Erythroblast (primary cell): Measurements from ENCODE around the gene ST14.

Experiments used
- GATA1 ChIP-seq: IDR thresholded peaks from 2 replicates; pipeline ENCODE4 v1.6.1; 2011; ENCODE audit warnings: low read depth, mild to moderate bottlenecking, control low read depth, low read length, moderate library complexity
- POLR2A ChIP-seq: IDR thresholded peaks from 2 replicates; pipeline ENCODE4 v1.6.1; 2011; ENCODE audit warnings: mild to moderate bottlenecking, low read length

DNA sequence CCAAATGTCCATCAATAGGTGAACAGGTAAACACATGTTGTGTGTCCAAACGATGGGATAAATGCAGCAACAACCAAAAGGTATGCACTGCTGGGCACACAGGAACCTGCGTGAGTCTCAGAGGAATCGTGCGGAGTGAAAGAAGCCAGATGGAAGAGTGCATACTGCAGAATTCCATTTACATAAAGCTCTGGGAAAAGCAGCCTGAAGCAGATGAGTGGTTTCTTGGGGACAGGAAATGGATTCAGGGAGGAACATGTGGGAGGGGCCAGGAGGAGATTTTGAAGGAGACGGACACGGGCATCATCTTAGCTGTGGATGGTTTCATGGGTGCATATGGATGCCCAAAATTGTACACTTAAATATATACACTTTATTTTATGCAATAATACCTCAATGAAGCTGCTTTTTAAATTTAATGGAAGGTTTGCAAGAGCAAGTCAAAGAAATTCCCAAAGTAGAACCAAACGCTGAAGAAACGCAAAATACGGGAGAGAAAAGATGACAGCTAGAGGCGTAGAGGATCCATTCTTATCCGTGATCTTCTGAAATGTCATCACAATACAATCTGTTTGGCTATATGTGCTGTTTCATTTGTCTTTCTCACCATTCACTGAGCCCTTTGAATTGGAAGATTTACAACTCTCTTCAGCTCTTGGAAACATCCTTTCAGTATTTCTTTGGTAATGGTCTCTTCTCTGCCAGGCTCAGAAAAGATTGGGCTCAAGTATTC lies 24.5 kb downstream of the ST14 start:
- no peak for TF ChIP-seq POLR2A
- no peak for TF ChIP-seq GATA1
